Activated CD4-positive, CD25-positive, alpha-beta regulatory T cell treated with anti-CD3 and anti-CD28 coated beads, Interleukin-2, amount 50 U/mL, for 72 hours (primary cell): ENCODE measurements around the gene MRPL24.
A peak's percentile ranks its signal among the peaks of the same experiment; 100 is the strongest.

Experiments used
- DNase-seq: peaks from one replicate; pipeline ENCODE4 v3.0.0; 2021

The MRPL24 gene

GRCh38 chr1:156707417-156708217 lies 33.3 kb downstream of the MRPL24 start:
- DNase-seq, result no peak

GRCh38 chr1:156706657-156707416 lies 34.1 kb downstream of the MRPL24 start:
- no peak for DNase-seq

GRCh38 chr1:156705918-156706656 lies 34.8 kb downstream of the MRPL24 start:
- peak; percentile 76 for DNase-seq

GRCh38 chr1:156705321-156705917 lies 35.5 kb downstream of the MRPL24 start, which contains the start of gene CRABP2:
TSS of gene CRABP2 (minus strand) at chr1:156705583. CDS start at chr1:156705446, 137 bp downstream.
- no peak for DNase-seq

- DNase-seq, result no peak
Observed at GRCh38 chr1:156704930-156705320, 36.0 kb downstream of the MRPL24 start.

- DNase-seq, result no peak
Observed at GRCh38 chr1:156704166-156704711, 36.6 kb downstream of the MRPL24 start.

GRCh38 chr1:156703741-156704140 lies 37.1 kb downstream of the MRPL24 start:
- DNase-seq, result no peak

GRCh38 chr1:156703336-156703735 lies 37.6 kb downstream of the MRPL24 start:
- DNase-seq, result no peak

- no peak for DNase-seq
Observed at GRCh38 chr1:156700736-156701531, 40.0 kb downstream of the MRPL24 start.

- DNase-seq, result no peak
Observed at GRCh38 chr1:156698995-156699394, 41.9 kb downstream of the MRPL24 start.

- DNase-seq, result no peak
Observed at GRCh38 chr1:156697481-156697880, 43.4 kb downstream of the MRPL24 start.

GRCh38 chr1:156696755-156697154 lies 44.1 kb downstream of the MRPL24 start:
- DNase-seq, result no peak

- no peak for DNase-seq
Observed at GRCh38 chr1:156694690-156694962, 46.3 kb downstream of the MRPL24 start.

GRCh38 chr1:156693848-156694689 lies 46.8 kb downstream of the MRPL24 start:
- no peak for DNase-seq

GRCh38 chr1:156692925-156693847 lies 47.7 kb downstream of the MRPL24 start:
- no peak for DNase-seq

- no peak for DNase-seq
Observed at GRCh38 chr1:156692441-156692924, 48.4 kb downstream of the MRPL24 start.

GRCh38 chr1:156691665-156692440 lies 49.0 kb downstream of the MRPL24 start:
- no peak for DNase-seq

- DNase-seq, result no peak
Observed at GRCh38 chr1:156691191-156691590, 49.7 kb downstream of the MRPL24 start.

GRCh38 chr1:156690675-156691036 lies 50.2 kb downstream of the MRPL24 start:
- DNase-seq, result no peak
